GM20000 (cell line): Measurements from ENCODE around the gene SLC25A1.

Source experiments
- DNase-seq: peaks from one replicate; pipeline ENCODE4 v3.0.0; 2012; ENCODE audit warnings: low spot score
- CTCF ChIP-seq: IDR thresholded peaks from 2 replicates; pipeline ENCODE4 v1.5.1; 2012; ENCODE audit warnings: mild to moderate bottlenecking, control low read depth; ENCODE audit errors: extremely low read depth, missing control alignments

Gene SLC25A1

GRCh38 chr22:19184276-19184997 is 5.9 kb upstream of the SLC25A1 start:
- TF ChIP-seq CTCF, result no peak

GRCh38 chr22:19183216-19183615 is 4.7 kb upstream of the SLC25A1 start:
- TF ChIP-seq CTCF, result no peak
- no peak for DNase-seq

More at GRCh38 chr22:19184276-19184997, 5.9 kb upstream of the SLC25A1 start:
- DNase-seq, result no peak

- DNase-seq, result no peak
- TF ChIP-seq CTCF, result no peak
Measured at GRCh38 chr22:19182472-19183157, 4.1 kb upstream of the SLC25A1 start.

- DNase-seq, result no peak
- no peak for TF ChIP-seq CTCF
Measured at GRCh38 chr22:19181786-19182471, 3.4 kb upstream of the SLC25A1 start.

GRCh38 chr22:19180740-19181410 is 2.3 kb upstream of the SLC25A1 start:
- TF ChIP-seq CTCF, result no peak

GRCh38 chr22:19180234-19180633 is 1.7 kb upstream of the SLC25A1 start:
- TF ChIP-seq CTCF, result no peak
- DNase-seq, result no peak

More at GRCh38 chr22:19180740-19181410, 2.3 kb upstream of the SLC25A1 start:
- no peak for DNase-seq
